Measurements from ENCODE around the gene RASIP1.
"Not testable (repeated sequence)": the region's sequence is repeated elsewhere in the genome, so short reads cannot be mapped to it uniquely, and the experiment has no call there.

The RASIP1 gene

DNA sequence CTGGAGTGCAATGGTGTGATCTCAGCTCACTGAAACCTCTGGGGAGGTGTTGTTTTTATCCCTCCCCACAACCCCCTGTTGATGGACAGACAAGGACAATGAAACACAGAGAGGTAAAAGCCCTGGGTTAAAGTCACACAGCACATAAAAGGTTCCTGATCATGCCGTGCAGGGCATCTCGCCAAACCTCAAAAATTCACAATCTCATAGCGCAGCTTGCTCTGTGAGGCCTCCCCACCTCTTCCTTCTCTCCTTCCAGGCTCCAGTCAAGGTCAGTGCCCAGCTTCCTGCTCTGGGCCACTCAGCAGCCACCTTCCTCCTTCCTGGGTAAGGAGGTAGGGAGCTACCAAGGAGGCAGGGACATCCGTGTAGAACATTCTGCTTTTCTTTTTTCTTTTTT, 42.4 kb downstream of the RASIP1 start:
- DNase-seq = peak; percentile 83

DNA sequence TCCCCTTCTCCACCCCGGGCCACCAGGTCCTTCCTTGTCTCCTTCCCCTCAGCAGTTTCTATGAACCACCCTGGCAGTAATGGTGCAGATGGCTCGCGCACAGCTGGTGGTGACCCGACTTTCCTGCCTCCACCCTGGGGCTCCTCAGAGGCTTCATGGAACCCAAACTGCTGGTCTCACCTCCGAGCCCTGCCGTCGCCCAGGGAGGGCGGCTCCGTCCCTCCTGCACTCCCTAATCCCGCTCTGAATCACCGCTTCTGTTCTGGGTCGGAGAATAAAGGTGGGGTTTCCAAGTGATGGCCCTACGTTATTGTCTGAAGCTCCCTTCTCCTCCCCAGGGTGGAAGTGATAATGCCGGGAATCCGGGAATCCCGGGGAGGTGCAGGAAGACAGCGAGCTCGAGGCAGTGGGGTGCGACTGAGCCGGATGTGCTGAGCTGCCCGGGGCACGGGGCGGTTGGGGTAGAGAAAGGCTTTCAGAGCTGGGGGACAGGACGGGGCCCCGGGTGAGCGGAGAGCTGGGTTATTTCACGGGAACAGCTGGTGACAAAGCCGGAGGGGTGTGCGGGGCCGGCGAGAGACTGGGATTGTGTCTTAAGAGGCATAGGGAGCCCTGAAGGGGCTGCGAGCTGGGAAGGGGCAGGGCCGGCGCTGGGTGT, 43.9 kb downstream of the RASIP1 start:
- DNase-seq = peak; percentile 11

DNA sequence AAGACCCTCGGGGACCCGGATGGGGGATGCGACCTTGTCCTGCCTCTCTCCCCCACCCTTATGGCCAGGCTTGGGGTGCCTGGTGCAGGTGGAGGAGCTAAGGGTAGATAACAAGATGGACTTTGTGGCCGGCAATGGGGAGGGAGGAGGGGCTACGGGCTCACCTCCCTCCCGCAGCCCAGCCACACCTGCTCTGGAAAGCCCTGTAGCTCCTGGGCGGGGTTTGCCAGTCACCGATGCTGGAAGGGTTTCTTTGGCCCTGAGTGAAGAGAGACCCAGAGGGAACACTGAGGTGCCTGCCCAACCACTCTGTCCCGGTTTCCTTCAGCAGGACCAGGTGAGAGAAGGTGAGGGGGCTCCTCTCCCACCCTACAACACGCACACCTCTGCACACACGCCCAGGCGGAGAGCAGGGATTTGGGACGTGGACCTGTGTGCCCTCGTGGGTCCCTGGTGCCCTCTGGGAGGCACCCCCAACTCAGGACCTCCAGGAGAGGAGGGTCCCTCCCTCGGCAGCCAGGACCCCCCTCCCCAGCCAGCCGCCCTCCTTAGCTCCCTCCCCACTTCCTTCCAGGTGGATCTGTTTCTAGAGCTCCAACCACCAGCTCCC, 44.6 kb downstream of the RASIP1 start, which contains the start of gene FUT2:
Gene FUT2, plus strand, starts transcription at position 229 of the 610 bp plus-strand sequence. CDS start 6,986 bp downstream, outside the sequence.
- DNase-seq = no peak

DNA sequence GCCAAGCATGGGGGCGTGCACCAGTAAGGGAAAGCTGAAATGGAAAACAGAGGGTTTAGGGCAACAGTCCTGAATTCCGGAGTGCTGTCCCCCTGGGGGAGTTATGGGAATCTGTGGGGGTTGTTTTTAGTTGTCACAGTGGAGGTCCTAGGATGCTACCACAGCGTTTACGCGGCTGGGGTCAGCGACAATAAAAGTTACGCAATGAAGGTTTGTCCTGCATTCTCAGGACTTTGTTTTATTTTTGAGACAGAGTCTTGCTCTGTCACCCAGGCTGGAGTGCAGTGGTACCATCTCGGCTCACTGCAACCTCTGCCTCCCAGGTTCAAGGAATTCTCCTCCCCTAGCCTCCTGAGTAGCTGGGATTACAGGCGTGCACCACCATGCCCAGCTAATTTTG, 46.8 kb downstream of the RASIP1 start:
- DNase-seq = not testable (repeated sequence)

DNA sequence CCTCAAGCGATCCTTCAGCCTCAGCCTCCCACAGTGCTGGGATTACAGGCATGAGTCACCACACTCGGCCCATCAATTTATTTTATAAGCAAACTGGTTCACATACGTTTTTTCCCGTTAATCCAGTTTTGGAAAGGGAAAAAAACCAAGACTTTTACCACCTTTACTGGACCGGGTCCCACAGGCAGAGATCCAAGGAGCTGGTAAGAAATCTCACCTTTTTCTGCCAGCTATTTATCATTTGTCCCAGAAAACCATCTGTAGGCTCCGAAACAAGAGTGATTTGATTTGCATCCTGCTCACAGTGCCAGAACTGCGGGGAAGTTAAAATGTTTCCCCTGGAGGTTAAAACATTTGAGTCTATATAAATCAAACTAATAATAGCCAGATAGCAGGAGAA, 51.0 kb downstream of the RASIP1 start:
- DNase-seq = no peak

DNA sequence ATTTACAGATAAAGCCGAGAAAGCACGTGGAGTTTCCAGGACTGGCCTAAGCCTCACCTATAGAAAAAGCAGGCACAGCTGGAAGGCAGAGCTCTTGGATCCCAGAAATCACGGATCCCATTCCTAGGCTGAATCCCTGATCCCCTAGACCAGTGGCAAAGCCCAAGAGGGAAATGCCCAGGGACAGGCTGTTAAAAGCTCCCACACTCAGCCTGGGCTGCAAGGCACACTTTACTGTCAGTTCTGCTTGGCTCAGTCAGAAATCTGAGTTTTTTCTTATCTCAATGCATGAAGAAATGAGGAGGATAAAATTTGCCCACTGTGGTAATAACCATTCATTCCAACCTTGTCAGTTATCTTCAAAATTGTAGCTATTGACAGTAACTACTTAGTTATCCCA, 52.6 kb downstream of the RASIP1 start:
- no peak for DNase-seq

DNA sequence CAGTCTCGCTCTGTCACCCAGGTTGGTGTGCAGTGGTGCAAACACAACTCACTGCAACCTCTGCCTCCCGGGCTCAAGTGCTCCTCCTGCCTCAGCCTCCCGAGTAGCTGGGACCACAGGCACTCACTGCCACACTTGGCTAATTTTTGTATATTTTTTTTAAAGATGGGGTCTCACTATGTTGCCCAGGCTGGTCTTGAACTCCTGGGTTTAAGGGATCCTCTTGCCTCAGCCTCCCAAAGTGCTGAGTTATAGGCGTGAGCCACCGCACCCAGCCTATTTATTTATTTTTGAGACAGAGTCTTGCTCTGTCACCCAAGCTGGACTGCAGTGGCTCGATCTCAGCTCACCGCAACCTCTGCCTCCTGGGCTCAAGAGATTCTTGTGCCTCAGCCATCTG, 53.8 kb downstream of the RASIP1 start:
- not testable (repeated sequence) for DNase-seq

DNA sequence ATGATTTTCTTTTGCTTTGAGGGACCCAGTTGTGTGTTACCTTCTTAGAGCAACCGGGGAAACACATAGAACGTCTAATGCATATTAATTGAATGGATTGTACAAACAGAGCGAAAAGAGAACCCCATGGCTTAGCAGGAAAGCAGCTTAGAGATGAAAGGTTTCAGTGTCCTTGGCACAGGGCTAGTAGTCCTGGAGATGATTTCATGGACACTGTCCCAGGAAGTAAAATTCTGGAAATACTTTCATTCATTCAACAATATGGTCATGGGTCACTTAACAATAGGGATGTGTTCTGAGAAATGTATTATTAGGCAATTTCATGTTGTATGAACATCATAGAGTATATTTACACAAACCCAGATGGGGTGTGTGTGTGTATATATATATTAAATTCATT, 54.3 kb downstream of the RASIP1 start:
- DNase-seq = no peak

DNA sequence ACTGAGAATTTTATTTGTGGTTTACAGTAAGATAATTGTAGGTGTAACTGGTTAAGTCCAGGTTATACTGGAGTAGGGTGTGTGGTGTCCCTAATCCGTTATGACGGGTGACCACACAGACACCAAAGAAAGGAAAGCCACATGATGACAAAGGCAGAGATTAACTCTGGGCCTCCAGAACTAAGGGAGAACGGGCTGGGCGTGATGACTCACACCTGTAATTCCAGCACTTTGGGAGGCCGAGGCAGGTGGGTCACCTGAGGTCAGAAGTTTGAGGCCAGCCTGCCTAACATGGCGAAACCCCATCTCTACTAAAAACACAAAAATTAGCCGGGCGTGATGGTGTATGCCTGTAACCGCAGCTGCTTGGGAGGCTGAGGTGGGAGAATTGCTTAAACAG, 54.8 kb downstream of the RASIP1 start:
- DNase-seq = no peak

DNA sequence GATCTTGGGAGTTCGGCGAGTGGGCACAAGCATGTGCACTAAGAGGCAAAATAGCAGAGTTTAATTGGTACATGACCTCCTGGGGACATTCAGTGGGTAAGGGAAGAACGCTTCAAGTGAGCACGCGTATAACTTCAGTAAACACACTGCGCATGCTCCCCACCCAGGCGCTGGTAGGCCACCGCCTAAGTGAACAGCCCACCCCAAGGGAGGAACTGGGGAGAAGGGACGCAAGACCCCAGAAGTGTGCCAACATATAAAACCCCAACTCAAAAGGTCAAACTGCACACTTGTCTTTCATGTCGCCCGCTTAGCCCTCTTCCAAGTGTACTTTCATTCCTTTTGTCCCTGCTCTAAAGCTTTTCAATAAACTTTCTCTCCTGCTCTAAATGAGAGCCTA, 57.1 kb downstream of the RASIP1 start:
- peak; percentile 52 for DNase-seq

DNA sequence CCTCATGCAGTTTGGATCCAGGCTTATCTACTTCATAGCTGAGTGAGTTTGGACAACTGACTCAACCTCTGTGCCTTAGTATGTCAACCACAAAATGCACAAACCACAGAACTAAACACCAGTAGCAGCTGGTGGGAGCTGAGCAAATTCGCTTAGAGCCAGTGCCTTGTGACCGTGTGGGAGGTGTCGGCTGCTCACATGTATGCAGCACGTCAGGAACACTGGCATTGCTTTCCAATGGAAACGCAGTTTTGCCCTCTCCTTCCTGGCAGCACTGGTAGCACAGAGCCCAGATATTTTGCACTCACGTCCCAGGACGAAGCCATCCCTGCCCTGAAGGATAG, 59.3 kb downstream of the RASIP1 start:
- peak; percentile 36 for DNase-seq

DNA sequence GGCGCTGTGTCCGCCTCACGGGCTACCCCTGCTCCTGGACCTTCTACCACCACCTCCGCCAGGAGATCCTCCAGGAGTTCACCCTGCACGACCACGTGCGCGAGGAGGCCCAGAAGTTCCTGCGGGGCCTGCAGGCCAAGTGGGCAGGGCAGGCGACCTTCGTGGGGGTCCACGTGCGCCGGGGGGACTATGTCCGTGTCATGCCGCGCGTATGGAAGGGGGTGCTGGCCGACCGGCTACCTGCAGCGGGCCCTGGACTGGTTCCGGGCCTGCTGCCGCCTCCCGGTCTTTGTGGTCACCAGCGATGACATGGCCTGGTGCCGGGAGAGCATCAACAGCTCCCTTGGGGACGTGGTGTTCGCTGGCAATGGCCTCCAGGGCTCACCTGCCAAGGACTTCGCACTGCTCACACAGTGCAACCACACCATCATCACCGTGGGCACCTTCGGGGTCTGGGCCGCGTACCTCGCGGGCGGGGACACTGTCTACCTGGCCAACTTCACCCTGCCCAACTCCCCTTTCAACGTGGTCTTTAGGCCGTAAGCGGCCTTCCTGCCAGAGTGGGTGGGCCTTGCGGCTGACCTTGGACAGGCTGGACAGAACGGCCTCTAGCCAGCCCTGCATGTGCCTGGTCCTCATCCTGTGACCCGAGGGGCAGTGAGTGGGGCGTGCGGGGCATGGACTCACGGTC, 59.8 kb downstream of the RASIP1 start:
- DNase-seq = no peak

DNA sequence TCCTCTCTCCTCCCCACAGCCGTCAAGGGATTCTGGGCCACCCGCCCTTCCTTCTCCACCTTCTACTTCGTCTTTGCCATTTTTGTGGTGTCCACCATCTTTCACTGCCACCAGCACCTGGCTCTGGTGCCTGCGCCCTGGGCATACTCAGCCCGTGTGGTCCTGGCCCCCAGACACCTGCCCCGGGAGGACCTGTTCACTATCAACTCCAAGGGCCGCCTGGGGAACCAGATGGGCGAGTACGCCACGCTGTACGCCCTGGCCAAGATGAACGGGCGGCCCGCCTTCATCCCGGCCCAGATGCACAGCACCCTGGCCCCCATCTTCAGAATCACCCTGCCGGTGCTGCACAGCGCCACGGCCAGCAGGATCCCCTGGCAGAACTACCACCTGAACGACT, 60.4 kb downstream of the RASIP1 start:
- DNase-seq = not testable (repeated sequence)

DNA sequence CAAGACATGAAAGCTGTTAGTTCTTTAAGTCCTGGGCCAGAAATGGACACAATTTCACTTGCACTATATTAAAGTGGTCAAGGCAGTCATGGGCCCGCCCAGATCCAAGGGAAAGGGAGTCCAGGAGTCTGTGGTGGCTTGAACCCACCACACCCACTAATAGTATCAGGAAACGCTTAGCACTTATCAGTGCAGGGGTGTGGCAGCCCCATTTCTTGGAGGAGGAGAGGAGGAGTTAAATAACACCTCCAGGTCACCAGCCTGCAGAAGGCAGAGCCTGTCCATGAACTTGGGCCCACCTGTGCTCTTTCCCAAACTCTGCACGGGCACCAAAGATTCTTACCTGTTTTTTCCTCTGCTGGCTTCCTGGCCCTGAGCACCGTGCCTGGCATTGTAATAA, 62.2 kb downstream of the RASIP1 start:
- no peak for DNase-seq

DNA sequence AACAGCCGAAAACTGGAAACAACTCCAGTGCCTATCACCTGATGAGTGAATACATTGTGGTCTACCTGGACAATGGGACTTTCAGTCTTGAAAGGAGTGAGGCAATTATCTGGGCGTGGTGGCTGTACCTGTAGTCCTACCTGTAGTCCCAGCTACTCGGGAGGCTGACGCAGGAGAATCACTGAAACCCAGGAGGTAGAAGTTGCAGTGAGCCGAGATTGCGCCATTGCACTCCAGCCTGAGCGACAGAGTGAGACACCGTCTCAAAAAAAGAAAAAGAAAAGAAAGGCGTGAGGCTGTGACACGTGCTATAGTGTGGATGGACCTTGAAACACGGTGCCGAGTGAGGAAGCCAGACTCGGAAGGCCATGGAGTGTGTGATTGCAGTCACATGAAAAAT, 63.5 kb downstream of the RASIP1 start:
- DNase-seq = no peak

DNA sequence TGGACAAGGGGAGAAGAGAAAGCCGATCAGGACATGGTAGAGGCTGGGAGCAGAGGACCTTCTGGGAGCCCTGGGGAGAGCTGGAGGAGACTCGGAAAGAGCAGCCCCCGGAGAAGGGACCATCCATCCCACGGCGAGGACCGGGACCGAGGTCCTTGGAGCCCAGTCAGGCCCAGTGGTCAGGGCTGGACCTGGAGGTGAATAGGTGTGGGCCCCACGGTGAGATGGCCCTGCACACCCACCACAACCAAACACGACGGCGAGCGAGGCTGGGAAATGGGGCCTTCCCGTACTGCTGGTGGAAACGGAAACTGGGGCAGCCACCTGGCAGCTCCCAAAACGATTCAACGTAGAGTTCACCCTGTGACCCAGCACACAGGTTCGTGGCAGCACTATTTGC, 63.9 kb downstream of the RASIP1 start:
- DNase-seq = no peak

DNA sequence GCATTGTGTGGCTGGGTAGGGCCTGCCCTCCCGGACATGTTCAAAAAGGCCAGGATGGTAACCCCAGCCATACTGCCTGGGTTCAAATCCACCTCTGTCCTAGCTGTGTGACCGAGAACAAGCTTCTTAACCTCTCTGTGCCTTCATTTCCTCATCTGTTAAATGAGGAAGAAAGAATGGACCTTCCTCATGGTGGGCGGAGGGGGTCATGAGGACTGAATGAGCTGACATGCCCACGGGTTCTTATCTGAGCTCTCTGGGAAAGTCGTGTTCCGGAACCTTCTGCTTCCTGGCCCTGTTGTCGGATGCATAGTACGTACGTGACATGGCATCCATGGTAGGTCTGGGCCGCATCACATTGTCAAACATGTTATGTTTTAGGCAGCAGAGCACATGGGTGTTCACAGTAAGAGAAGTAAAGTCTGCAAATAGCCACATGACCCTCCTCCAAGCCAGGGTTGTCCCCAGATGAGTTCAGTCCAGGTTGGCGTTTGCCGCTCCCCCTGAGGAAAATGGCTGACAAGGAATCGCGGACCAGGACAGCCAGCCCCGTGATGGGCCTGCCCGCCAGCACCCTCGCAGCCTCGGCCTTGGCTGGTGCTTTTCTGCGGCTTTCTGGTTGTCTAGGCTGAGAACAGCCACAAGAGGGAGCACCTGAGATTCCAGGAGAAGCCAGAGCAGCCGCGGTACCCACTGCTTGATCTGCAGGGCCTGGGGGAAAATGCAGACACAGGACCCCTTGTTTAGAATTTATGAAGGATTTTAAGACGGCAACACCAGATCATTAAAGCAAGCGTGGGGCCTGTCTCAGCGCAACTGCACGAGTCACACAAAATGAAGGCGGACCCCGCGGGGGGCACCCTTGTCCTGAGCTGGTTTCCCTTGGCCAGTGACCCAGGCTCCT, 65.2 kb downstream of the RASIP1 start:
- peak; percentile 78 for DNase-seq

DNA sequence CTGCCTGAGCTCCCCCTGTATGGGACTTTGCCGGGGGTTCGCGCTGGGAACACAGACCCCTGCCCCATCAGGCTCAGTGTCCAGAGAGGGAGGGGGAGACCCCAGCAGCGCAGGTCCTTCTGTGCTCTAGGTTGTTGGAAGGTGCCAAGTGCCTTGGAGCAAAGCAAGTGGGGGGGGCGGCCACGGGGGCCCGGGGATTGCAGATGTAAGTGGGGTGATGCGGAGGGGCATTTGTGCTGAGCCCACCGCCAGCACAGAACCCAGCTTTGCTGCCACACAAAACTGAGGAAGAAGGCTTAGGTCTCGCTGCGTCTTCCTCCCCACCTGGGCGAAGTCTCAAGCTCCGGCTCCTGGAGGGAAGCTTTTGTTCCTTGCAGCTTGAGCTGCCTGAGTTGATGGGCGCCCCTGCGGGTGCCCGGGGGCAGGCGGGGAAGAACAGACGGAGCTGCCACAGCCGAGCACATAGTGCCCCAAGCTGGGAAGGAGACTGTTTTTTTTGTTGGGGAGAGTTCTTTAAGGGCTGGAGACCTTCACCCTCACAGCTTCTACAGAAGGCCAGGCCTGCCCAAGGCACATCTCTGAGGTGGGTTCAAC, 66.1 kb downstream of the RASIP1 start:
- no peak for DNase-seq

DNA sequence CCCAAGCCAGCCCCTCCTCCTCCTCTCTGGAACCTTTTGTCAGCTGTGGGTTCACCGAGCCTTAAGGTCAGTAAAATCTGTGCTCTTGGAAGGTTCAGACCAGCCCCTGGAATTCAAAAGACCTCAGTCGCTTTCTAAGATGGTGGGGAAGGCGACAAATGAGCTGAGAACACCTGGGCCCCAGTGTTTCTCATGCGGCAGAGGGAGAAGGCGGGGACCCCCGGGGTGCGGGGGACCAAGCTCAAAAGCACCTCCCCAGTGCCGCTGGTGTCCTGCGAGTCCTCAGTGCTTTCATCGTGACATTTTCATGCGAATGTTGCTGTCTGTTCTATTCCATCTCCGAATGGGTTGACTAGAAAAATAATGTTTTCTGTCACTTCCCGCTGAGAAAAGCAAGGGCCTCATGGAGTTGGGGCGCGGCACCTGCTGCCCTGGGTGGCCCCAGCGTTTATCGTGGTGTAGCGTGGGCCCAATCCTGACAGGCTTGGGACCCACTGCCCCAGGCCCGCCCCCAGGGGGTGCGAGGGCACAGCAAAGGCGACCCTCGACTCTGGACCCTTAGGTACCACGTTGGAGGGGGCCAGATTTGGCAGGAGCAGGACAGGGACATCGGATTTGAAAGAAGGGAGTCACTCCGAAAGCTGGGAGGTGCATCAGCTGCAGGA, 66.8 kb downstream of the RASIP1 start:
- no peak for DNase-seq

DNA sequence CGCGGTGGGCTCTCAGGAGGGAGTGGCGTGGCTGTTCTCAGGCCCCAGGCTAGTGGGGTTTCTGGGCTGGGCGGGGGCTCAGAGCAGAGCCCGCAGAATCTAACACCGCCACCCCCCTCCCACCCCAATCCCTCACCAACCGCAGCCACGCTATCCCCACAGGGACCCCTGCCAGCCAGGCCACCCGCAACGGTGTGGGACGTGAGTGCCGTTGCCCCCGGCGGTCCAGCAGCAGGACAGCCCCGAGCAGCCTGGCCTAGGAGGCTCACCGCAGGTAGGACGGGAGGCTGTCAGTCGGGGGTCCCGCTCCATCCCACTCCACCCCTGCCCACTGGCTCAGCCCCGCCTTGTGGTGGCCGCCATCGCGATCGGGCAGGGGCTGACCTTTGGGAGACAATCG, 67.4 kb downstream of the RASIP1 start, which contains the start of gene NTN5:
Gene NTN5, minus strand, starts transcription at position 24 of the 400 bp plus-strand sequence. CDS start 2,031 bp downstream, outside the sequence.
- DNase-seq = no peak

DNA sequence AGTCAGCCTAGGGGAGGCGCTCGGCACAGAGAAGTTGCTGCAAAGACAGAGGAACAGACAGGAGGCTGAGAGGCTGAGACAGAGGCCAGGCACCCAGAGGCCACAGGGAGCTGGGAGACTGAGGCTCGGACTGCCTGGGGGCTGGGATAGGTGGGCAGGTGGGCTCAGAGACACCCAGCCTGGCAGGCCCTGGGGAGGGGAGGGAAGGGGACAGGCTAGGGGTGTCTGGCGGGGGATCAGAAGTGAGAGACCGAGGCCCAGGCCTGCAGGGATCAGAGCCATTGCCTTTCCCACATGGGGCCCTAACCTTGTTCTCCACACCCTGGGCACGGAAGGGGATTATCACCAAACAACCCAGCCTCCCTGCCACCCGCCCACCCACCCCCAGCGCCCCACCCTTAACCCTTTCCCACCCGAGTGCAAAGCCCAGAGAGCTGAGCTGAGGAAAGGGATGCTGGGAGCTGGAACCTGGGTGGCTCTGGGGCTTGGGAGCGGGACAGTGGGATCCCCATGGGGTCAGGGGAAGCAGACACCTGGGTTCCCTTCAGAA, 68.9 kb downstream of the RASIP1 start:
- DNase-seq = no peak
